GM10266 (cell line): ENCODE data around the gene NAT8.
"Not testable (repeated sequence)": the region's sequence is repeated elsewhere in the genome, so short reads cannot be mapped to it uniquely, and the experiment has no call there.

Experiments used
- DNase-seq: peaks from one replicate; pipeline ENCODE4 v3.0.0; 2012; ENCODE audit errors: extremely low spot score
- TF ChIP-seq, protein P1 (sequence below): IDR thresholded peaks from 2 replicates; pipeline ENCODE4 v1.5.1; 2012; ENCODE audit warnings: mild to moderate bottlenecking, low read depth; ENCODE audit not compliant: control insufficient read depth, insufficient read depth; ENCODE audit errors: missing control alignments

Gene NAT8

DNA sequence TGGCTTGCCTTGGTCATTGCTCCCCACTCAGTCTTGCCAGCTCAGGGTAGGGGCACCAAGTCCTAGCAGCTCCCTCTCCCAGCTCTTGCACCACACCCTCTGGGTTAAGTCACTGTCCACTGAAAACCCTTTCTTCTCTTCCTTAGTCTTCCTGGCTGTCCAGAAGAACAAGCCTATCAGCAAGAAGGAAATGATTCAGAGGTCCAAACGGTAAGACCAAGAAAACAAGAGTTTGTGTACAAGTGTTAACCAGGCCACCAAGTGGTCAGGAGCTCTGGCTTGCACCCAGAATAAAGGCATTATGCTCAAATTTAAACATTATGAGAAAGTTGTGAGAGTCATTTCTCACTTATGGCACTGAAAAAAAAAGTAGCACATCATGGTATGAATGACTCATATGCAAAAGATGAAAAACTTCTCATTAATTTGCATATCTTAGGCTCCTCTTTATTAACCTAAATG lies 32.5 kb upstream of the NAT8 start:
- not testable (repeated sequence) for DNase-seq
- TF ChIP-seq, protein P1, sequence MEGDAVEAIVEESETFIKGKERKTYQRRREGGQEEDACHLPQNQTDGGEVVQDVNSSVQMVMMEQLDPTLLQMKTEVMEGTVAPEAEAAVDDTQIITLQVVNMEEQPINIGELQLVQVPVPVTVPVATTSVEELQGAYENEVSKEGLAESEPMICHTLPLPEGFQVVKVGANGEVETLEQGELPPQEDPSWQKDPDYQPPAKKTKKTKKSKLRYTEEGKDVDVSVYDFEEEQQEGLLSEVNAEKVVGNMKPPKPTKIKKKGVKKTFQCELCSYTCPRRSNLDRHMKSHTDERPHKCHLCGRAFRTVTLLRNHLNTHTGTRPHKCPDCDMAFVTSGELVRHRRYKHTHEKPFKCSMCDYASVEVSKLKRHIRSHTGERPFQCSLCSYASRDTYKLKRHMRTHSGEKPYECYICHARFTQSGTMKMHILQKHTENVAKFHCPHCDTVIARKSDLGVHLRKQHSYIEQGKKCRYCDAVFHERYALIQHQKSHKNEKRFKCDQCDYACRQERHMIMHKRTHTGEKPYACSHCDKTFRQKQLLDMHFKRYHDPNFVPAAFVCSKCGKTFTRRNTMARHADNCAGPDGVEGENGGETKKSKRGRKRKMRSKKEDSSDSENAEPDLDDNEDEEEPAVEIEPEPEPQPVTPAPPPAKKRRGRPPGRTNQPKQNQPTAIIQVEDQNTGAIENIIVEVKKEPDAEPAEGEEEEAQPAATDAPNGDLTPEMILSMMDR, result peak; percentile 6

DNA sequence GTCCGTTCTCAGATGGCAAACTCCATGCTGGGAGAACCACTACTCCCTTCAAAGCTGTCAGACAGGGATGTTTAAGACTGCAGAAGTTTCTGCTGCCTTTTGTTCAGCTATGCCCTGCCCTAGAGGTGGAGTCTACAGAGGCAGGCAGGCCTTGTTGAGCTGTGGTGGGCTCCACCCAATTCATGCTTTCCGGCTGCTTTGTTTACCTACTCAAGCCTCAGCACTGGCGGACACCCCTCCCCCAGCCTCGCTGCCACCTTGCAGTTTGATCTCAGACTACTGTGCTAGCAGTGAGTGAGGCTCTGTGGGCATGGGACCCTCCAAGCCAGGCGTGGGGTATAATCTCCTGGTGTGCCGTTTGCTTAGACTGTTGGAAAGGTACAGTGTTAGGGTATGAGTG lies 27.8 kb upstream of the NAT8 start:
- not testable (repeated sequence) for DNase-seq

DNA sequence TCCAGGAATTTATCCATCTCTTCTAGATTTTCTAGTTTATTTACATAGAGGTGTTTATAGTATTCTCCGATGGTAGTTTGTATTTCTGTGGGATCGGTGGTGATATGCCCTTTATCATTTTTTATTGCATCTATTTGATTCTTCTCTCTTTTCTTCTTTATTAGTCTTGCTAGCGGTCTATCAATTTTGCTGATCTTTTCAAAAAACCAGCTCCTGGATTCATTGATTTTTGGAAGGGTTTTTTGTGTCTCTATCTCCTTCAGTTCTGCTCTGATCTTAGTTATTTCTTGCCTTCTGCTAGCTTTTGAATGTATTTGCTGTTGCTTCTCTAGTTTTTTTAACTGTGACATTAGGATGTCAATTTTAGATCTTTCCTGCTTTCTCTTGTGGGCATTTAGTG lies 25.0 kb upstream of the NAT8 start:
- not testable (repeated sequence) for DNase-seq

DNA sequence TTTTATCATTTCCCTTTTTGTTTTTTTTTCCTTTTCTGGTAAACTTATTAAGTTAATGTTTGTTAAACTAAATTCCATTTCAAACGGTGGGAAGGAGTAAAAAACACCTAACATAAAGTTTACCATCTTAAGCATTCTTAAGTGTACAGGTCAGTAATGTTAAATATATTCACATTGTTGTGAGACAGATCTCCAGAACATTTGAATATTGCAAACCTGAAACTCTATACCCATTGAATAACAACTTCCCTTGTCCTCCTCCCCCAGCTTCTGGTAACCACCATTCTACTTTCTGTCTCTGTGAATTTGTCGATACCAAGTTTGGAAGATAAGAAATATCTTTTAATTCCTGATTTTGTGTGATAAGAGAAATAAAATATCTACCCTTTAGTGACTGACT lies 12.0 kb upstream of the NAT8 start:
- DNase-seq, result no peak
- TF ChIP-seq, protein P1, result no peak

DNA sequence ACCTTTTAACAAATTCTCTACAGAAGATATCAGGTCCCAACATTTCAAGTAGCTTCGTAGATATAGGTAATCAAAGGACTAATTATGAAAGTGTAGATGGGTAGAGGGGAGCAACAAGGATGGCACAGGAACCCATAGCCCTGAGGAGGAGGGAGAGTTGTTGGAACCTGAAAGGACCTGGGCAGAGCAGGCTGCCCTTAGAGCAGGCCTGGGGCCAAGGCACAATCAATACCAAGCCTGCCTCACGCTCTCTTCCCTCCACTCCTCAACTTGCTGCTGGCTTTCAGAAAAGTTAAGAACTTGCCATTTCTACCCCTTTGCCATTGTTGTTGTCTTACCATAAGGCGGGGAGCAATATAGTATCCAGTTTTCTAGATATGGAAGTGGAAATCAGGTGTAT lies 10.1 kb upstream of the NAT8 start:
- DNase-seq, result no peak
- TF ChIP-seq, protein P1, result no peak

DNA sequence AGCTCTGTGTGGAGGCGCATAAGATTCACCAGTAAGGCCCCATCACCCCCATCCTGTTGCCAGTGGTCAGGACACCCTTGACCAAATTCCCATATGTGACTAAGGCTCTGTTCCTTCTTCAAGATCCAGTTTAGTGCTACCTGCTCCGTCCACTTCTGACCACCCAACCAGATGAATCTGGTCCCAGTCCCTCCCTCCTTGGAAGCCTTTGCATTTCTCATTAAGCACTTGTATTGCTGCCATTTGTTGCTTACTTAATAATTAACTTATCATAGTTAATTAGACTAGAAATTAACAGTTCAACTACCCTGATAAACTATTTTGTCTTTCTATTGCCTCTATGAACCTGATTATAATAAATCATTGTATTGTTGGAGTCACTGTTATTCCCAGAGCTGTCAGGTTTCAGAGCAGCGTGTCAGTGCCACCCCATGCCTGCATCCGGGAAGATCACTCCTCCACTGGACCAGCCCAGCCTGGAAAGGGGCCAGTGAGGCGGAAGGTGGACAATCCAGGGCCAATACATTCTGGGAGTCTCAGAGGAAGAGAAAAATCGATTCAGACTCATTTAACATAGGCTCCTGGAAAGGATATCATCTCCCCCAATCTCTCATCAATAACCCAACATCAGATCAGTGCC lies 9.5 kb upstream of the NAT8 start:
- no peak for DNase-seq
- TF ChIP-seq, protein P1, result no peak

DNA sequence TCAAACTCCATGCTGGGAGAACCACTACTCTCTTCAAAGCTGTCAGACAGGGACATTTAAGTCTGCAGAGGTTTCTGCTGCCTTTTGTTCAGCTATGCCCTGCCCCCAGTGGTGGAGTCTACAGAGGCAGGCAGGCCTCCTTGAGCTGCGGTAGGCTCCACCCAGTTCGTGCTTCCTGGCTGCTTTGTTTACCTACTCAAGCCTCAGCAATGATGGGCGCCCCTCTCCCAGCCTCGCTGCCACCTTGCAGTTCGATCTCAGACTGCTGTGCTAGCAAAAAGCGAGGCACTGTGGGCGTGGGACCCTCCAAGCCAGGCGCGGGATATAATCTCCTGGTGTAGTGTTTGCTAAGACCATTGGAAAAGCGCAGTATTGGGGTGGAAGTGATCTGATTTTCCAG lies 5.5 kb upstream of the NAT8 start:
- not testable (repeated sequence) for DNase-seq

DNA sequence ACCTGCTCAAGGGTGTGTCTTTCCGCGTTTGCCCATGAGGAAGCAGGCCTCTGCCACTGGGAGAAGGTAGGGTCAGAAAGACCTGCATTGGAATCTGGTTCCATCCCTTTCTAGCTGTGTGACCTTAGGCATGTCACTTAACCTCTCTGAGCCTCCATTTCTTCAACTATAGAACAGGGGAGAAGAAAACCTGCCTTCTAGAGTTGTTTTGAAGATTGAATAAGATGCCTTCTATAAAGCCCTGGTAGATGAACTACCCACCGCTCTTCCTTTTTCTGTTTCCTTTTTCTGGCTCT lies 507 bp downstream of the NAT8 start:
- no peak for DNase-seq
- TF ChIP-seq, protein P1, result no peak

DNA sequence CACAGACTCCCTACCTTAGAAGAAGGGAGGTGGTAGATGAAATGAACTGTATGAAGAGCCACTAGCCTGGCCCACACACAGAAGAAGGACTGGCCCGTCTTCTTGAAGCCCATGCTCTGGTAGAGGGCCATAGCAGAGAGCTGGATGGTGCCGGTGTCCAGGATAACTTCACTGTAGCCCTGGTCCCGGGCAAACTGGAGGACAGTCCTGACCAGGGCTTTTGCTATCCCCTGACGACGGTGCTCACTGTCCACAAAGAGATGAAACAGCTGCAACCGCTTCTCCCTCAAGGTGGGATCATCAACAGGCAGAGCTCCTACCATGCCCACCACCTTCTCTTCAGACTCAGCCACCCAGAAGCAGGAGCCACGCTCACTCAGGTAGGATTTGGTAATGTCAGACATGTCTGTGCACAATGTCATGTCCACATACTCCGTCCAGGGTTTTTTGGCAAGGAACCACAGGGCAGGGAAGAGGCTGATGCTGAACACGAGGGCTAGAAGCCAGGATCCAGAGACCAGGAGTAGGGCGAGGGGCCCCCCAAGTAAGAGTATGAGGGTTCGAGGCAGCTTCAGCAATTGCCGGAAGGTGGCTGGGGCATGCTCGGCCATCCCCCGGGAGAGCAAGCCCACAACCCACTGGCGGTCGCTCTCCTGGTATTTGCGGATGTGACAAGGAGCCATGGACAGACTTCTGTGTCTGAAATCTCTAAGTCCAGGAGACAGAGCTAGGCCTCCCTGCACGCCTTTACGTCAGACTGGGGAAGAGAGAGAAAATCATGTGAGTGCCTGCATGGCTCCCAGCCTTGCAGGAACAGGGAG lies 1.1 kb downstream of the NAT8 start:
- no peak for DNase-seq
- TF ChIP-seq, protein P1, result no peak
